Lung (tissue), 12 donors: Measurements from ENCODE around the gene LRWD1. TPM values are rescaled to one million over a fixed set of nuclear protein-coding genes. Genes with fewer than 3 reads are reported as not detected.

Source experiments
- ATAC-seq: fragments of 200-7000 bp; cut with Tn5 transposase; one replicate; pipeline ENCODE4 v1.9.1; 2020; ENCODE audit warnings: moderate number of reproducible peaks; ENCODE audit not compliant: insufficient read depth, low FRiP score
- DNase-seq, 3 donors: peaks; one replicate each; pipeline ENCODE4 v3.0.0-alpha.2; 2013 to 2017
- H3K27ac ChIP-seq, 2 donors: one replicate each; pipeline ENCODE4 v1.5.1; 2013; ENCODE audit warnings: mild to moderate bottlenecking in 2 of 2, moderate library complexity in 2 of 2, control low read depth in 1 of 2, inconsistent platforms in 1 of 2, low read depth in 1 of 2, low read length in 1 of 2
- H3K27me3 ChIP-seq, 3 donors: one replicate each; pipeline ENCODE4 v1.5.1; 2013; ENCODE audit warnings: low read length in 2 of 3; ENCODE audit not compliant: control insufficient read depth in 3 of 3, insufficient read depth in 3 of 3
- H3K36me3 ChIP-seq, 4 donors: one replicate each; pipeline ENCODE4 v1.5.1; 2013; ENCODE audit warnings: low read length in 4 of 4, mild to moderate bottlenecking in 1 of 4, moderate library complexity in 1 of 4; ENCODE audit not compliant: control insufficient read depth in 4 of 4, insufficient read depth in 4 of 4
- H3K4me1 ChIP-seq, 5 donors: one replicate each; pipeline ENCODE4 v1.5.1; 2013; ENCODE audit warnings: low read length in 5 of 5, mild to moderate bottlenecking in 2 of 5, moderate library complexity in 1 of 5; ENCODE audit not compliant: control insufficient read depth in 5 of 5, insufficient read depth in 5 of 5
- H3K4me3 ChIP-seq: one replicate; pipeline ENCODE4 v1.5.1; 2013; ENCODE audit warnings: mild to moderate bottlenecking, control low read depth, moderate library complexity
- H3K9ac ChIP-seq, 2 donors: one replicate each; pipeline ENCODE4 v1.5.1; 2013; ENCODE audit warnings: low read length in 2 of 2, control low read depth in 1 of 2; ENCODE audit not compliant: insufficient read depth in 1 of 2
- H3K9me3 ChIP-seq, 4 donors: one replicate each; pipeline ENCODE4 v1.5.1; 2013; ENCODE audit warnings: low read length in 3 of 4, mild to moderate bottlenecking in 1 of 4, moderate library complexity in 1 of 4; ENCODE audit not compliant: control insufficient read depth in 4 of 4, insufficient read depth in 3 of 4
- CTCF ChIP-seq: IDR thresholded peaks from 2 replicates; pipeline ENCODE4 v1.5.1; 2012; ENCODE audit warnings: mild to moderate bottlenecking; ENCODE audit errors: control extremely low read depth, extremely low read depth
- WGBS, 2 donors: extraction: QIAGEN DNeasy Blood & Tissue Kit; methylation state at CpG; one replicate each; pipeline ENCODE4 v1.1.7; 2013; 5-methylcytosine and 5-hydroxymethylcytosine counted together
- polyA plus RNA-seq, 2 donors: library from polyadenylated mRNA; stranded (reverse); fragments of 200-250 nt; gene quantifications; one replicate each; pipeline ENCODE4 v1.2.1, GENCODE V29; 2013
- total RNA-seq, 2 donors: library from RNA; depleted of rRNA in 1 of 2; stranded (reverse); fragments of >200 nt in 1 of 2; gene quantifications; one replicate each; pipeline ENCODE4 v1.2.1, GENCODE V29; 2014 to 2021
- donor health status: control.
- donor health status: control.
- donor health status: Bipolar disorder and iron deficiency.
- donor health status: healthy.
- donor health status: DM: yes; HTN: yes; CAD: no.

Gene LRWD1
- total and polyA plus RNA-seq, 4 donors = 12.3 to 31.5 (median 25.9) TPM

- no peak for ATAC-seq
These were observed 28.7 kb upstream of the LRWD1 start for GRCh38 chr7:102436118-102436517.

GRCh38 chr7:102439963-102440795 lies 24.6 kb upstream of the LRWD1 start:
- Histone ChIP-seq H3K27me3 (no peaks in the 10 kb centered on the region), H3K9ac (no peak overlapping the region), H3K4me3 (no peak overlapping the region), H3K27ac (peak overlapping the region in 1 of 2 donors; percentile 43), H3K9me3 (no peaks in the 10 kb centered on the region), H3K36me3 (peaks cover 0 to 15% (median 0%) of the 10 kb centered on the region in 4 donors), H3K4me1 (no peaks in the 10 kb centered on the region)
- 83 to 88% methylated on average over 17 of the region's 17 CpGs for WGBS, 2 donors
- no peak for ATAC-seq
- DNase-seq = peak in 1 of 3 donors; percentile 18
- no peak for TF ChIP-seq CTCF

More at GRCh38 chr7:102436118-102436517, 28.7 kb upstream of the LRWD1 start:
- TF ChIP-seq CTCF = no peak
- no peak for DNase-seq
- H3K4me1 ChIP-seq = peaks cover 0 to 8% (median 5%) of the 10 kb centered on the region in 5 donors
- H3K4me3 ChIP-seq = no peak overlapping the region
- H3K27ac ChIP-seq = no peak overlapping the region
- H3K36me3 ChIP-seq = peaks cover 0 to 6% (median 0%) of the 10 kb centered on the region in 4 donors
- H3K9me3 ChIP-seq = no peaks in the 10 kb centered on the region
- H3K27me3 ChIP-seq = no peaks in the 10 kb centered on the region
- H3K9ac ChIP-seq = no peak overlapping the region
- WGBS, 2 donors = 94 to 96% methylated on average over 10 of the region's 10 CpGs

GRCh38 chr7:102444961-102445673 lies 19.7 kb upstream of the LRWD1 start:
- no peak for TF ChIP-seq CTCF
- no peaks in the 10 kb centered on the region for H3K27me3 ChIP-seq
- no peak overlapping the region for H3K27ac ChIP-seq
- peaks cover 0 to 31% (median 0%) of the 10 kb centered on the region in 4 donors for H3K36me3 ChIP-seq
- ATAC-seq (no peak), DNase-seq (no peak)
- H3K4me3 ChIP-seq = no peak overlapping the region
- H3K4me1 ChIP-seq = no peaks in the 10 kb centered on the region
- 91% methylated on average over 17 of the region's 17 CpGs for WGBS, 2 donors
- no peaks in the 10 kb centered on the region for H3K9me3 ChIP-seq
- H3K9ac ChIP-seq = no peak overlapping the region
